ENCODE data around the gene PCDH1. TPM values are rescaled to one million over a fixed set of nuclear protein-coding genes. Genes with fewer than 3 reads are reported as not detected.

PCDH1 gene
- total RNA-seq, 1 donor from 2014 or later, result 7.9 TPM

- H3K4me1 Mint-ChIP-seq (ENCODE audit: low read depth, unreplicated experiment), result peaks cover 6% of the 10 kb centered on the region
- no peaks in the 10 kb centered on the region for H3K36me3 Mint-ChIP-seq (ENCODE audit: unreplicated experiment)
- TF ChIP-seq CTCF (IDR thresholded peaks at IDR 0.05; ENCODE audit: partially characterized antibody, unreplicated experiment), result no peak
- H3K9me3 Mint-ChIP-seq (ENCODE audit: unreplicated experiment), result peaks cover 5% of the 10 kb centered on the region
- no peak for DNase-seq
- H3K27me3 Mint-ChIP-seq (ENCODE audit: unreplicated experiment), result peaks cover 10% of the 10 kb centered on the region
- H3K4me3 Mint-ChIP-seq (ENCODE audit: unreplicated experiment), result no peak overlapping the region
- H3K27ac Mint-ChIP-seq (ENCODE audit: unreplicated experiment), result no peak overlapping the region
Measured at GRCh38 chr5:141873933-141874261, 4.3 kb downstream of the PCDH1 start.

GRCh38 chr5:141872496-141873356, 5.5 kb downstream of the PCDH1 start:
- peaks cover 6% of the 10 kb centered on the region for H3K4me1 Mint-ChIP-seq (ENCODE audit: low read depth, unreplicated experiment)
- no peak overlapping the region for H3K4me3 Mint-ChIP-seq (ENCODE audit: unreplicated experiment)
- H3K9me3 Mint-ChIP-seq (ENCODE audit: unreplicated experiment), result peaks cover 5% of the 10 kb centered on the region
- no peak for DNase-seq
- TF ChIP-seq CTCF (IDR thresholded peaks at IDR 0.05; ENCODE audit: partially characterized antibody, unreplicated experiment), result no peak
- peaks cover 10% of the 10 kb centered on the region for H3K27me3 Mint-ChIP-seq (ENCODE audit: unreplicated experiment)
- no peak overlapping the region for H3K27ac Mint-ChIP-seq (ENCODE audit: unreplicated experiment)
- H3K36me3 Mint-ChIP-seq (ENCODE audit: unreplicated experiment), result no peaks in the 10 kb centered on the region

GRCh38 chr5:141871870-141872269, 6.3 kb downstream of the PCDH1 start:
- no peak overlapping the region for H3K4me3 Mint-ChIP-seq (ENCODE audit: unreplicated experiment)
- H3K27me3 Mint-ChIP-seq (ENCODE audit: unreplicated experiment), result peaks cover 4% of the 10 kb centered on the region
- no peaks in the 10 kb centered on the region for H3K36me3 Mint-ChIP-seq (ENCODE audit: unreplicated experiment)
- no peak for DNase-seq
- H3K9me3 Mint-ChIP-seq (ENCODE audit: unreplicated experiment), result peaks cover under 1% of the 10 kb centered on the region
- no peak overlapping the region for H3K27ac Mint-ChIP-seq (ENCODE audit: unreplicated experiment)
- no peaks in the 10 kb centered on the region for H3K4me1 Mint-ChIP-seq (ENCODE audit: low read depth, unreplicated experiment)
- TF ChIP-seq CTCF (IDR thresholded peaks at IDR 0.05; ENCODE audit: partially characterized antibody, unreplicated experiment), result no peak

GRCh38 chr5:141870871-141871270, 7.3 kb downstream of the PCDH1 start:
- Mint-ChIP-seq H3K4me3 (ENCODE audit: unreplicated experiment) (no peak overlapping the region), H3K4me1 (ENCODE audit: low read depth, unreplicated experiment) (no peaks in the 10 kb centered on the region), H3K27ac (ENCODE audit: unreplicated experiment) (no peak overlapping the region)

More at GRCh38 chr5:141870871-141871270, 7.3 kb downstream of the PCDH1 start:
- peaks cover 4% of the 10 kb centered on the region for H3K27me3 Mint-ChIP-seq (ENCODE audit: unreplicated experiment)
- H3K9me3 Mint-ChIP-seq (ENCODE audit: unreplicated experiment), result no peaks in the 10 kb centered on the region
- no peaks in the 10 kb centered on the region for H3K36me3 Mint-ChIP-seq (ENCODE audit: unreplicated experiment)
- TF ChIP-seq CTCF (IDR thresholded peaks at IDR 0.05; ENCODE audit: partially characterized antibody, unreplicated experiment), result no peak
- no peak for DNase-seq

Measured in glutamatergic neuron (in vitro differentiated cells).